GDM1 (cell line): ENCODE measurements around the gene CD22.

Experiments used
- DNase-seq: peaks from one replicate; lab custom pipeline; 2025; lab: John Stamatoyannopoulos, UW

The CD22 gene

GRCh38 chr19:35388277-35389054 is 59.5 kb downstream of the CD22 start:
- no peak for DNase-seq

GRCh38 chr19:35389192-35389861 is 60.3 kb downstream of the CD22 start:
- no peak for DNase-seq

- DNase-seq, result peak; percentile 28
These were observed 64.0 kb downstream of the CD22 start for GRCh38 chr19:35392742-35393715.

GRCh38 chr19:35395382-35396199 is 66.6 kb downstream of the CD22 start:
- DNase-seq, result no peak

- DNase-seq, result no peak
These were observed 67.4 kb downstream of the CD22 start for GRCh38 chr19:35396240-35396885.
